SK-N-MC (cell line): ENCODE measurements around the gene GAL.

ENCODE experiments used
- DNase-seq: peaks from one replicate; pipeline ENCODE4 v3.0.0-alpha.2; 2011; ENCODE audit warnings: low read depth, low spot score
- H3K27ac ChIP-seq: fragments of 200-600 bp; sonication (generic); 2 replicates; pipeline ENCODE4 v1.5.1; 2016; ENCODE audit warnings: mixed run types
- H3K36me3 ChIP-seq: fragments of 200-600 bp; sonication (generic); 2 replicates; pipeline ENCODE4 v1.6.1; 2017; ENCODE audit warnings: antibody characterized with exemption, low read length, mixed read lengths; ENCODE audit not compliant: insufficient read depth
- H3K4me3 ChIP-seq: fragments of 200-600 bp; sonication (generic); 2 replicates; pipeline ENCODE4 v1.5.1; 2016
- H3K9ac ChIP-seq: fragments of 200-600 bp; sonication (generic); 2 replicates; pipeline ENCODE4 v1.8.0; 2017; ENCODE audit warnings: mixed run types, mixed read lengths; ENCODE audit not compliant: insufficient read length
- H3K9me3 ChIP-seq: fragments of 200-600 bp; sonication (generic); 2 replicates; pipeline ENCODE4 v1.6.1; 2017; ENCODE audit warnings: low read depth, mild to moderate bottlenecking, antibody characterized with exemption, low read length, moderate library complexity, mixed read lengths
- EZH2 ChIP-seq: fragments of 200-600 bp; sonication (generic); IDR thresholded peaks from one replicate; pipeline ENCODE4 v1.6.1; 2017; ENCODE audit warnings: antibody characterized with exemption
- FOXP2 ChIP-seq: optimal IDR thresholded peaks from 2 replicates; pipeline ENCODE3; 2011; ENCODE audit warnings: mild to moderate bottlenecking, moderate library complexity; ENCODE audit not compliant: insufficient read depth; ENCODE audit errors: extremely low read length, control extremely low read depth
- POLR2AphosphoS5 ChIP-seq: IDR thresholded peaks from 2 replicates; pipeline ENCODE4 v1.6.1; 2012; ENCODE audit warnings: mild to moderate bottlenecking, low read depth, low read length, borderline replicate concordance

The GAL gene

DNA sequence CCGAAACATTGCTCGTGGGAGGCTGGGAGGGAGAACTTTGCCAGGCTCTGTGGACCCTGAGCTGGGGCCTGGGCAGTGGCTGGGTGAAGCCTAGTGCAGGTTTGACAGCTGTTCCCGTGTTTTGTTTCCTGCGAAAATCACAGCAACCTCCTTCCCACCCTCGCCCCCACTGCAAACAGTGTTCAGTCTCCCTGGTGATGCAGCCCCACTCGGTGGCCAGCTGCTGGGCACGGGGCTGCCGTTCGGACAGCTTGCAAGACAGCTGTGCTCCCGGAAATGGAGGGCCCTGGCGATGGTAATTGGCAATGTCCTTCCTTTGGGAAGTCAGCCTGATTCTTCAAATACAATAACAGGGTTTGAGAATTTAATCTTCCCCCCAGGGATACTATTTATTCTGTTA is 10.4 kb upstream of the GAL start:
- no peaks in the 10 kb centered on the region for H3K36me3 ChIP-seq
- no peak overlapping the region for H3K9ac ChIP-seq
- H3K9me3 ChIP-seq, result no peaks in the 10 kb centered on the region
- H3K27ac ChIP-seq, result no peak overlapping the region
- TF ChIP-seq POLR2AphosphoS5 (no peak), FOXP2 (no peak), EZH2 (no peak)
- H3K4me3 ChIP-seq, result no peak overlapping the region
- DNase-seq, result no peak

DNA sequence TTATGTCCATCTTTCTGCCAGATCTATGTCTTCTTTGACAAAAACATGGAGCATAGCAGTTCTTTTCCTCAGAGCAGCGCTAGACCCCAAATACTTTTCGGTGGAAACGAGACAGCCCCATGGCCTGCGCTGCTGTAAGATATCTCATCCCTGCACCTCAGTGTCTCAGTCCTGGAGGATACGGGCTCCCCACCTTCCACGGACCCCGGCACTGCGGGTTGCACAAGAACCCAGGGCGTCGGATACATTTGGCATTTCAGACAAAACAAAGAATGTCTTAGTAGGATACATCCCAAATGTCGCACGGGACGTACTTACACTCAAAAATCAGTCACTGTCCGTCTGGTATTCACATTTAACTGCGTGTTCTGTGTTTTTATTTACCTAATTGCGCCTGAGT is 9.9 kb upstream of the GAL start:
- Histone ChIP-seq H3K9ac (no peak overlapping the region), H3K36me3 (no peaks in the 10 kb centered on the region), H3K9me3 (no peaks in the 10 kb centered on the region), H3K27ac (no peak overlapping the region), H3K4me3 (no peak overlapping the region)
- DNase-seq, result no peak
- no peak for TF ChIP-seq POLR2AphosphoS5
- TF ChIP-seq EZH2, result no peak
- no peak for TF ChIP-seq FOXP2

DNA sequence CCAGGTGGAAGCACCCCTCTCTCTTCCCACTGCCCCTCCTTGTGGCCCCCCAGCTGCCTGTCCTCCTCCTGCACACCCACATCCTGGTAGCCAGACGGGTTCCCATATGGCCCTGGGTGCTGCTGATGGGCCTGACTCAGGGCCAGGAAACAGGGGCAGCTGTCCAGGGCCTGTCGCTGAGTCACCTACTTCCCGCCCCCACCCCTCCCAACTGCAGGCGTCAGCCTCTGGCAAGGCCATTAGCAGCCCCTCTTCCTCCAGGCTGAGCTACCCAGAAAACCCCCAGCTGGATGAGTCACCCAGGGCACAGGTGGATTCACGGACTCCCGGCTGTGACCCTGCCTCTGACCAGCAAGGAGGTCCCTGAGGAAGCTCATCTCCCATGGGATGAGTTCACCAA is 6.9 kb upstream of the GAL start:
- TF ChIP-seq POLR2AphosphoS5 (no peak), EZH2 (no peak), FOXP2 (no peak)
- no peak overlapping the region for H3K9ac ChIP-seq
- no peak overlapping the region for H3K27ac ChIP-seq
- no peaks in the 10 kb centered on the region for H3K36me3 ChIP-seq
- DNase-seq, result no peak
- no peak overlapping the region for H3K4me3 ChIP-seq
- H3K9me3 ChIP-seq, result no peaks in the 10 kb centered on the region

GRCh38 chr11:68678031-68678441 is 6.3 kb upstream of the GAL start:
- no peak overlapping the region for H3K4me3 ChIP-seq
- TF ChIP-seq FOXP2 (no peak), EZH2 (no peak), POLR2AphosphoS5 (no peak)
- no peak for DNase-seq
- no peaks in the 10 kb centered on the region for H3K9me3 ChIP-seq
- H3K27ac ChIP-seq, result no peak overlapping the region
- no peaks in the 10 kb centered on the region for H3K36me3 ChIP-seq
- no peak overlapping the region for H3K9ac ChIP-seq

- H3K9me3 ChIP-seq, result no peaks in the 10 kb centered on the region
- H3K9ac ChIP-seq, result no peak overlapping the region
- no peak for DNase-seq
- H3K27ac ChIP-seq, result no peak overlapping the region
- no peaks in the 10 kb centered on the region for H3K36me3 ChIP-seq
- no peak for TF ChIP-seq POLR2AphosphoS5
- TF ChIP-seq FOXP2, result no peak
- TF ChIP-seq EZH2, result no peak
- no peak overlapping the region for H3K4me3 ChIP-seq
These were observed 3.7 kb upstream of the GAL start for GRCh38 chr11:68680541-68681231.

- Histone ChIP-seq H3K36me3 (no peaks in the 10 kb centered on the region), H3K9me3 (no peaks in the 10 kb centered on the region), H3K9ac (no peak overlapping the region), H3K27ac (no peak overlapping the region), H3K4me3 (no peak overlapping the region)
- DNase-seq, result no peak
- no peak for TF ChIP-seq EZH2
These were observed 1.8 kb upstream of the GAL start for GRCh38 chr11:68682531-68682961.

DNA sequence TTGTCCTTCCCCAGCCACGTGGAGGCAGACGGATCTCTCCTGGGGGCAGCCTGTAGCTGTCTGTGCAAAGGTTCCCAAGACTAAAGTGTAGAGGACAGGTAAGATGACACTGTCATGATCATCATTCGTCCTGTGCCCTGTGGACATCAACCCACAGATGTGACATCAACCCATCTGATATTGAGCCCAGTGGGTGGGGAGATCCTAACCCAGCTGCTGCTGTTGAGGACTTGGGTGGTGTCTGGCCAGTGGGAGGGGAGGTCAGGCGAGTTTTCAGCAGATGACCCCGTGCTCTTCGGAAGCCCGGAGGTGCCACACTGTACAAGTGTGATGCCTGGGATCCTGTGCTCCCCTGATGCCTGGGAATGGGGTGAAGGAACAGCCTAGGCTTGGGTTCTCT is 1.2 kb upstream of the GAL start:
- H3K27ac ChIP-seq, result no peak overlapping the region
- no peaks in the 10 kb centered on the region for H3K36me3 ChIP-seq
- H3K4me3 ChIP-seq, result no peak overlapping the region
- DNase-seq, result no peak
- TF ChIP-seq EZH2 (no peak), FOXP2 (no peak), POLR2AphosphoS5 (no peak)
- no peak overlapping the region for H3K9ac ChIP-seq
- no peaks in the 10 kb centered on the region for H3K9me3 ChIP-seq

DNA sequence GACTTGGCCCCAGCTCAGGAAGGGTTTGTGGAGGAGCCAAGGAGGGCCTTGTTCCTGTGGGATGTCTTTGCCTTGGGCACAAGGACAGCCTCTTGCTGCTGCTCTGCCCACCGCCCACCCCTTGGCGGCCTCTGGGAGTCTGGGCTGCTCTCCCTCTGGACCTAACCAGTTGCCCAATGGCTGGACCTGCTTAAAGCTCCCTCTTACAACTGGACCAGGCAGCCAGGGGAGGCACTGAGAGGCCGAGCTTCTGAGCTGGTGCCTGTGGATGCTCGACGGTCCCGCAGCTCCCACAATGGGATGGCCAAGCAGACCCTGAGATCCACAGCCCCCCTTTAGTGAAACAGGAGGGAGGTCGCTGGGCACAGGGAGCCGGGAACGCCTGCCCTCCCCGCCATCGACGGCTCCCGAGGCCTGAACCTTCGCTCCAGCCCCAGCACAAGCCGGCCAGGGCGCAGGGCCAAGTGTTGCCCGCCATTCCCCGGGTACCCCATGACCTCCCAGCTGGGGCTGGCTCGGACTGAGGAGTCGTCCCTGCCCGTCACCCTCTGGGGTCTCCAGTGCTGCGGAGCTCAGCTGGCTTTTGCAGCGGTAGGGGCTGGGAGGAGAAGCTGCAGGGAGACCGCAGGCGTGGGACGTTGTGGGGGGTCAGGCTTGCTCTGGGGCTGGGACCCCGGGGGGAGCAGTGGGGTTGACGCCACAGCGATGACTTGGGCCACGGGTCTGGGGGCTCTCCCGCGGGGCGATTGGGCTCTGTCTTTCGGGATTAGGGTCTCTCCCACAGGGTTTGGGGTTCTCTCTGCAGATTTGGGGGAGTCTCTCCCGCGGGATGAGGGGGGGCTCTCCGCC is 584 bp upstream of the GAL start:
- H3K36me3 ChIP-seq, result no peaks in the 10 kb centered on the region
- H3K9me3 ChIP-seq, result no peaks in the 10 kb centered on the region
- H3K9ac ChIP-seq, result no peak overlapping the region
- H3K27ac ChIP-seq, result no peak overlapping the region
- TF ChIP-seq FOXP2, result no peak
- TF ChIP-seq EZH2, result no peak
- no peak for TF ChIP-seq POLR2AphosphoS5
- DNase-seq, result no peak
- H3K4me3 ChIP-seq, result peak overlapping the region; percentile 33
